ENCODE results near the gene ELOVL1. TPM values are rescaled to one million over a fixed set of nuclear protein-coding genes. Genes with fewer than 3 reads are reported as not detected.

ELOVL1 gene
- total and polyA plus RNA-seq, 2 of the 13 experiments (the other 11 are each of a cell fraction or from before 2014, with no cell fraction given) = 55.2 to 77.4 TPM

DNA sequence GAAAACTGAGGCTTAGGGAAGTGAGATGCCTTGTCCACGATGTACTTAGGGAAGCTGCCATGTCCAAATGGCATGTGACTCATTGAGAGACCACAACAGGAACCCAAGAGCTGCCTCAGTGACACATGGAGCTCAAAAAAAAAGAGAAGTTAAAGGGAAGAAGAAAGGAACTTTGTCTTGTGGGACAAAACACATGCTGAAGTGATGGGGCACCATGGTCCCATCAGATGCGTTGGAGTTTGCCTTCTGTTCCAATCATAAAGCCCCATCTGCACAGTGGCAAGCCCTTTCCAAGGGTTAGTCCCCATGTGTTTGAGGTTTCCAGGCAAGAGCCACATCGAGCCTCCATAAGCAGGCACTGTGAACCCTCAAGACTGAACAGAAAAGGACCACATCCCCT, 13.8 kb upstream of the ELOVL1 start:
- H4K20me1 ChIP-seq (ENCODE audit: insufficient read depth, low read length) = no peaks in the 10 kb centered on the region
- H3K27ac ChIP-seq (ENCODE audit: extremely low read length, insufficient read depth, low read length) = no peak overlapping the region
- no peaks in the 10 kb centered on the region for H3K79me2 ChIP-seq (ENCODE audit: insufficient read depth, low read length)
- DNase-seq (ENCODE audit: low spot score) (no peak), ATAC-seq (no peak), FAIRE-seq (no peak)
- intact Hi-C loops (cut with micrococcal nuclease; ENCODE audit: unreplicated experiment) (no loop called here), in situ Hi-C loops (cut with HindIII; ENCODE audit: extremely low pct_ligation_motif_present, low pct_unique_long_range_greater_than_20kb) (no loop called here)
- whole genome bisulfite sequencing (ENCODE audit: low lambda C conversion rate) = 89% methylated on average over 3 of the region's 3 CpGs
- peaks cover 16 to 42% of the 10 kb centered on the region in 2 experiments for H3K36me3 ChIP-seq (replicated peaks in 1 of 2; ENCODE audit: control insufficient read depth in 1 of 2, insufficient read depth in 2 of 2, low read length in 2 of 2)
- H3K4me3 ChIP-seq (replicated peaks in 1 of 3; ENCODE audit: insufficient read depth in 1 of 3, low read depth in 2 of 3, low read length in 3 of 3) = no peak overlapping the region
- H3K9me3 ChIP-seq (ENCODE audit: low read length) = no peaks in the 10 kb centered on the region
- H3K27me3 ChIP-seq (ENCODE audit: control insufficient read depth in 1 of 2, insufficient read depth in 2 of 2, low read length in 2 of 2) = no peaks in the 10 kb centered on the region
- ChIA-PET POLR2A (interaction anchor here (1.2 to 2.4 kb wide), 2 partner anchors 8 to 13 kb away, joined by 3 to 7 read pairs; partner anchors contain the start of gene ELOVL1), CTCF (ENCODE audit: low intra/inter-chr PET ratio, low total read pairs) (no interaction called here)
- H2AFZ ChIP-seq (ENCODE audit: low read length) = no peak overlapping the region
- H3K4me1 ChIP-seq (ENCODE audit: insufficient read depth, low read length) = peaks cover 15% of the 10 kb centered on the region
- no peak overlapping the region for H3K9ac ChIP-seq (ENCODE audit: insufficient read depth, low read depth, low read length)
- 0 out of 2 replicates have a peak overlapping the region, but pooled peaks have one; percentile 6 for H3K4me2 ChIP-seq (ENCODE audit: low read depth, low read length)
- no peak for TF ChIP-seq ZNF572 (CRISPR knock-in tag; IDR thresholded peaks at IDR 0.05)
- TF ChIP-seq DR1 (CRISPR knock-in tag; IDR thresholded peaks at IDR 0.05) = no peak
- TF ChIP-seq, protein P1, sequence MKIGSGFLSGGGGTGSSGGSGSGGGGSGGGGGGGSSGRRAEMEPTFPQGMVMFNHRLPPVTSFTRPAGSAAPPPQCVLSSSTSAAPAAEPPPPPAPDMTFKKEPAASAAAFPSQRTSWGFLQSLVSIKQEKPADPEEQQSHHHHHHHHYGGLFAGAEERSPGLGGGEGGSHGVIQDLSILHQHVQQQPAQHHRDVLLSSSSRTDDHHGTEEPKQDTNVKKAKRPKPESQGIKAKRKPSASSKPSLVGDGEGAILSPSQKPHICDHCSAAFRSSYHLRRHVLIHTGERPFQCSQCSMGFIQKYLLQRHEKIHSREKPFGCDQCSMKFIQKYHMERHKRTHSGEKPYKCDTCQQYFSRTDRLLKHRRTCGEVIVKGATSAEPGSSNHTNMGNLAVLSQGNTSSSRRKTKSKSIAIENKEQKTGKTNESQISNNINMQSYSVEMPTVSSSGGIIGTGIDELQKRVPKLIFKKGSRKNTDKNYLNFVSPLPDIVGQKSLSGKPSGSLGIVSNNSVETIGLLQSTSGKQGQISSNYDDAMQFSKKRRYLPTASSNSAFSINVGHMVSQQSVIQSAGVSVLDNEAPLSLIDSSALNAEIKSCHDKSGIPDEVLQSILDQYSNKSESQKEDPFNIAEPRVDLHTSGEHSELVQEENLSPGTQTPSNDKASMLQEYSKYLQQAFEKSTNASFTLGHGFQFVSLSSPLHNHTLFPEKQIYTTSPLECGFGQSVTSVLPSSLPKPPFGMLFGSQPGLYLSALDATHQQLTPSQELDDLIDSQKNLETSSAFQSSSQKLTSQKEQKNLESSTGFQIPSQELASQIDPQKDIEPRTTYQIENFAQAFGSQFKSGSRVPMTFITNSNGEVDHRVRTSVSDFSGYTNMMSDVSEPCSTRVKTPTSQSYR (CRISPR knock-in tag; IDR thresholded peaks at IDR 0.05; ENCODE audit: borderline replicate concordance) = no peak
- TF ChIP-seq RBM22 (optimal IDR thresholded peaks at IDR 0.05; ENCODE audit: low read length) = peak; percentile 52
- BruUV-seq (replicated peaks) = no TSS peak

DNA sequence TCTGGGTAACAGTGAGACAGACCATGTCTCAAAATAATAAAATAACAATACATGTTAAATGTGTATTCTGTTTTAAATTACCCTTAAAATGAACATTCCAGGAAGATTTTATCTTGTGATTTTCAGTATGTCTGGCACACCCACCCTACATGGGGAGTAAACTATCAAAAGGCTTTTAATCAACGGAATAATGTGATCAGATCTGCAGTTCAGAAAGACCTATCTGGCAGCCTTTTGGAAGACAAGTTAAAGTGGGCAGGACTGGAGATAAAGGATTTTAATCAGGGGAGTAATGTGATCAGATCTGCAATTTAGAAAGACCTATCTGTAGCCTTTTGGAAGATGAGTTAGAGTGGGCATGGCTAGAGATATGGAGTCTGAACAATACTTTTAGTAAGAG, 11.7 kb upstream of the ELOVL1 start:
- Histone ChIP-seq H3K36me3 (replicated peaks in 1 of 2; ENCODE audit: control insufficient read depth in 1 of 2, insufficient read depth in 2 of 2, low read length in 2 of 2) (peaks cover 10 to 20% of the 10 kb centered on the region in 2 experiments; a peak in 4 of 5 replicates), H3K9ac (ENCODE audit: insufficient read depth, low read depth, low read length) (no peak overlapping the region), H3K4me2 (ENCODE audit: low read depth, low read length) (no peak overlapping the region), H3K27ac (ENCODE audit: extremely low read length, insufficient read depth, low read length) (no peak overlapping the region), H3K4me1 (ENCODE audit: insufficient read depth, low read length) (peaks cover 15% of the 10 kb centered on the region), H3K27me3 (ENCODE audit: control insufficient read depth in 1 of 2, insufficient read depth in 2 of 2, low read length in 2 of 2) (no peaks in the 10 kb centered on the region), H4K20me1 (ENCODE audit: insufficient read depth, low read length) (no peaks in the 10 kb centered on the region), H3K9me3 (ENCODE audit: low read length) (no peaks in the 10 kb centered on the region), H2AFZ (ENCODE audit: low read length) (no peak overlapping the region), H3K79me2 (ENCODE audit: insufficient read depth, low read length) (no peaks in the 10 kb centered on the region), H3K4me3 (replicated peaks in 1 of 3; ENCODE audit: insufficient read depth in 1 of 3, low read depth in 2 of 3, low read length in 3 of 3) (no peak overlapping the region)
- ATAC-seq (no peak), DNase-seq (ENCODE audit: low spot score) (no peak), FAIRE-seq (no peak)
- 100% methylated on average over 1 of the region's 1 CpG for WGBS (ENCODE audit: low lambda C conversion rate)
- intact Hi-C loops (cut with micrococcal nuclease; ENCODE audit: unreplicated experiment) = no loop called here
- TF ChIP-seq PAF1 (CRISPR knock-in tag; IDR thresholded peaks at IDR 0.05) (no peak), ZC3H13 (CRISPR knock-in tag; IDR thresholded peaks at IDR 0.05) (no peak), MTA1 (CRISPR knock-in tag; IDR thresholded peaks at IDR 0.05; ENCODE audit: borderline replicate concordance) (no peak), ZNF331 (CRISPR knock-in tag; IDR thresholded peaks at IDR 0.05) (no peak), ZNF768 (CRISPR knock-in tag; IDR thresholded peaks at IDR 0.05) (no peak), TCF7L2 (IDR thresholded peaks at IDR 0.05; ENCODE audit: low read depth, low read length) (no peak), MIER3 (CRISPR knock-in tag; IDR thresholded peaks at IDR 0.05; ENCODE audit: borderline replicate concordance) (no peak), MAF1 (CRISPR knock-in tag; IDR thresholded peaks at IDR 0.05; ENCODE audit: borderline replicate concordance) (no peak), MAFK (conservative IDR thresholded peaks at IDR 0.05 in 1 of 2, IDR thresholded peaks at IDR 0.05 in 1 of 2; ENCODE audit: low read length in 2 of 2) (no peak)
- BruUV-seq (replicated peaks) = no TSS peak
- ChIA-PET POLR2A (no interaction called here), CTCF (ENCODE audit: low intra/inter-chr PET ratio, low total read pairs) (no interaction called here)
- in situ Hi-C loops (cut with HindIII; ENCODE audit: extremely low pct_ligation_motif_present, low pct_unique_long_range_greater_than_20kb) = no loop called here
